NT2/D1 (cell line): ENCODE data around the gene SYK.
A peak's percentile ranks its signal among the peaks of the same experiment; 100 is the strongest.

ENCODE experiments used
- DNase-seq: peaks from one replicate; pipeline ENCODE4 v3.0.0-alpha.2; 2011; ENCODE audit warnings: low read depth, low spot score
- H3K27me3 ChIP-seq: 2 replicates; pipeline ENCODE4 v1.6.0; 2011; ENCODE audit warnings: mild to moderate bottlenecking; ENCODE audit not compliant: insufficient read length, insufficient read depth
- H3K36me3 ChIP-seq: 2 replicates; pipeline ENCODE4 v1.6.1; 2011; ENCODE audit warnings: mild to moderate bottlenecking, low read length, mixed read lengths; ENCODE audit not compliant: insufficient read depth, insufficient read length
- H3K4me1 ChIP-seq: 2 replicates; pipeline ENCODE4 v1.5.1; 2011; ENCODE audit not compliant: insufficient read depth, insufficient read length
- H3K4me3 ChIP-seq: 2 replicates; pipeline ENCODE4 v1.5.1; 2011; ENCODE audit warnings: low read depth; ENCODE audit not compliant: insufficient read length
- H3K9ac ChIP-seq: 2 replicates; pipeline ENCODE4 v1.6.0; 2011; ENCODE audit warnings: low read depth; ENCODE audit not compliant: insufficient read length
- H3K9me3 ChIP-seq: 2 replicates; pipeline ENCODE4 v1.5.1; 2011; ENCODE audit warnings: mild to moderate bottlenecking, low read length; ENCODE audit not compliant: insufficient read depth
- SUZ12 ChIP-seq: IDR thresholded peaks from 2 replicates; pipeline ENCODE4 v1.6.1; 2011; ENCODE audit not compliant: insufficient read length, insufficient read depth; ENCODE audit errors: extremely low read depth
- YY1 ChIP-seq: IDR thresholded peaks from 2 replicates; pipeline ENCODE4 v1.6.1; 2011; ENCODE audit not compliant: insufficient read length, insufficient read depth
- ZNF274 ChIP-seq: IDR thresholded peaks from 2 replicates; pipeline ENCODE4 v1.6.1; 2011; ENCODE audit warnings: mild to moderate bottlenecking, low read depth, low read length

The SYK gene

DNA sequence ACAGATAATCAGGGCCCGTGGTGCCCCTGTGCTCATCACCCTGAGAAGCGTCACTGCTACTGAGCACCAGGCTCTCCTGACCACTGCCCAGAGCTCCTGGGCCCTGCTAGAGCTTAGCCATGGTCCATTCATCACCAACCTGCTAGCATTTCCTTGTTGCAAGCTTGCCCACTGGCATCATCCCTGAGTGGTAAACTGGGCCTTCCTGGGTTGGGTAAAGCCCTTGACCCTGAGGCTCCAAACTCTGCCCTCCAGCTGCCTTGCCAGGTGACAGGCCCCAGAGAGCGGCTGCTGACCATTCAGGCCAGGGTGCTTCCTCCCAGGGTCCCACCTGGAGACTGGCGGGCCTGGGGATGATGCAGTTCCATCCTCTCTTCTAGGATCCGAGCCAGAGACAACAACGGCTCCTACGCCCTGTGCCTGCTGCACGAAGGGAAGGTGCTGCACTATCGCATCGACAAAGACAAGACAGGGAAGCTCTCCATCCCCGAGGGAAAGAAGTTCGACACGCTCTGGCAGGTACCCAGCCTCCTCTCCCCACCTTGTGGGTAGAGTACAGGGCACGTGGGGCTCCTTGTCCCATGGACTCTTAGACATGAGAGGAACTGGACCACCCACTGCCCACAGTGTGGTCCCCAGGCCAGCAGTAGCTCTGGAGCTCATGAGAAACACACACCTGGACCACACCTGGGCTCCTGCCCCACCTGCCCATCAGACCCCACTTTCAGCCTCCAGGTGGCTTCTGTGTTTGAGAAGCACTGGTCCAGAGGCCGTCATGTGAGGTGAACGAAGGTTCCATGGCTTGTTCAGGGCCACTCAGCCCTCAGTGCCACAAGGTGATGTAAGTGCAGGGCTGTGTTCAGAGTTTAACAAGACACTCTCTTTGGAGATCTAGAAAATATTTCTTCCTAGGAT, 60.5 kb downstream of the SYK start:
- H3K9me3 ChIP-seq = no peaks in the 10 kb centered on the region
- no peaks in the 10 kb centered on the region for H3K4me1 ChIP-seq
- no peak for TF ChIP-seq SUZ12
- no peak for TF ChIP-seq ZNF274
- TF ChIP-seq YY1 = no peak
- no peaks in the 10 kb centered on the region for H3K27me3 ChIP-seq
- DNase-seq = no peak
- H3K9ac ChIP-seq = no peak overlapping the region
- H3K36me3 ChIP-seq = no peaks in the 10 kb centered on the region
- H3K4me3 ChIP-seq = no peak overlapping the region

DNA sequence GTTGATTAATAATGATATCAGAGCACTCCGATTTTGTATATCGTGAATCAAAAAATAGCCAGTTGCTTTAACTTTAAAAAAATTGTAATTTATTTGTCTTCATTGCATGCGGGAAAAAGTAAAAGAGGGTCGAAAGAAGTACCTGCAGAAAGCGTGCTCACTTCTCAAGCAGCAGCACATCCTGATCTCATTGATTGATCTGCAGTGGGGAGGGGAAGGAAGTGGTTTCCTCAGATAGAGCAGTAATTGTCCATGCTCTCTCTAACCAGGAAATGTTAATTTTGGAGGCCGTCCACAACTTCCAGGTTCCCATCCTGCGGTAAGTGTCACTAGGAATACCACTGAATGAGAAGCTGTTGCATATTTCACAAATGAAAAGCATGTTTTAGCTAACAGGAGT, 63.2 kb downstream of the SYK start:
- H3K9ac ChIP-seq = no peak overlapping the region
- no peaks in the 10 kb centered on the region for H3K36me3 ChIP-seq
- H3K9me3 ChIP-seq = no peaks in the 10 kb centered on the region
- H3K4me3 ChIP-seq = no peak overlapping the region
- no peak for DNase-seq
- TF ChIP-seq YY1 (no peak), ZNF274 (no peak), SUZ12 (no peak)
- no peaks in the 10 kb centered on the region for H3K4me1 ChIP-seq
- H3K27me3 ChIP-seq = no peaks in the 10 kb centered on the region

DNA sequence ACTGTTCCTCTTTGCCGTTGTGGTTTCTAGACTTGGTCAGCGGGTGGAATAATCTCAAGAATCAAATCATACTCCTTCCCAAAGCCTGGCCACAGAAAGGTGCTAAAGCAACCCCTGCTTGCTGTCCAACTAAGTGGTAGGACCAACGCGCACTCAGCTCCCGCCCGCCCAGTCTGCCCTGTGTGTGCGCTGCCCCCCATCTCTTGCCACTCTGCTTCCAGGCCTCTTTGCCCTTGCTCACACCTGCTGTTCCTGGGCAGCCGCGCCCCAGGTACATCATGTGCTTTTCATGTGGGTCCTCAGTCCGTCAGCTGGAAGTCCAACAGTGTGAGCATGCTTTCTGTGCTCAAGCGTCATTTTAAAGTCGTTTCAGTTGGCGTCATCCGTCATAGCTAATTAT, 65.5 kb downstream of the SYK start:
- TF ChIP-seq ZNF274 = no peak
- TF ChIP-seq YY1 = no peak
- TF ChIP-seq SUZ12 = no peak
- Histone ChIP-seq H3K4me3 (no peak overlapping the region), H3K27me3 (no peaks in the 10 kb centered on the region), H3K36me3 (no peaks in the 10 kb centered on the region), H3K9me3 (no peaks in the 10 kb centered on the region), H3K4me1 (no peaks in the 10 kb centered on the region), H3K9ac (no peak overlapping the region)
- no peak for DNase-seq

DNA sequence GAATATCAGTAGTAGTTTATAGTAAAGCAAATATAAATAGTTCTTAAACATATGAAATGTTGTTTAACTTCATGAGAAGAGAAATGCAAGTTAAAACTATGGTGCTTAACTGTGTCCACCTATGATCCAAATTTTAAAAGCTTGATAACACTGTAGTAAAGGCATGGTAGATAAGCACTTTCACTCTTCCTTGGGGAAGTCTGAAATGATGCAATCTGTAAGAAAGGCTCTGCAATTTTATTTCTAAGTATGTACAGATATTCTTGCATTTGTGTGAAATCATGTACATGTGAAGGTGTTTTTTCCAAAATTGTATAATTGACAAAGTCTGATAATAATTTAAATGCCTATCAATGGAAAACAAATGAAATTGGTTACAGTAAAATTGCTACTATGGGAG, 66.9 kb downstream of the SYK start:
- no peaks in the 10 kb centered on the region for H3K27me3 ChIP-seq
- H3K9me3 ChIP-seq = no peaks in the 10 kb centered on the region
- H3K9ac ChIP-seq = no peak overlapping the region
- no peak for DNase-seq
- TF ChIP-seq YY1 = no peak
- TF ChIP-seq ZNF274 = no peak
- no peak for TF ChIP-seq SUZ12
- no peaks in the 10 kb centered on the region for H3K4me1 ChIP-seq
- no peaks in the 10 kb centered on the region for H3K36me3 ChIP-seq
- H3K4me3 ChIP-seq = no peak overlapping the region

DNA sequence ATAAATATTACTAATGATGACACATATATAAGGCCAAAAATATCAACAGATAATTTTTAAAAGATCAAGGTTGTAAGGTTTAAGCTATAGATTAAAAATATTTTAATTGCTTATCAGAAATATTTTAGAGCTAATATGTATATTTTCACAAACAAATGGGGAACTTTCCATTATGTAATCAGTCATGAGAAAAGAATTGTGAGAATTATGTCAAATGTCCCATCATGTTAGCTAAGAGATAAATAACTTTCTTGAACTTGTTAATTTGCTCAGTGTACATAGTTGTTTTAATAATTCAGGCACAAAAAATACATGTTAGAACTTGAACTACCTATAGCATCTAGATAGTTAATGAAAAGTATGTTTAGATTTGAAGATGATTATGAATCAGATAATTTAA, 67.7 kb downstream of the SYK start:
- TF ChIP-seq SUZ12 (no peak), YY1 (no peak), ZNF274 (no peak)
- no peaks in the 10 kb centered on the region for H3K9me3 ChIP-seq
- H3K27me3 ChIP-seq = no peaks in the 10 kb centered on the region
- H3K4me3 ChIP-seq = no peak overlapping the region
- DNase-seq = no peak
- H3K36me3 ChIP-seq = no peaks in the 10 kb centered on the region
- H3K9ac ChIP-seq = no peak overlapping the region
- no peaks in the 10 kb centered on the region for H3K4me1 ChIP-seq

DNA sequence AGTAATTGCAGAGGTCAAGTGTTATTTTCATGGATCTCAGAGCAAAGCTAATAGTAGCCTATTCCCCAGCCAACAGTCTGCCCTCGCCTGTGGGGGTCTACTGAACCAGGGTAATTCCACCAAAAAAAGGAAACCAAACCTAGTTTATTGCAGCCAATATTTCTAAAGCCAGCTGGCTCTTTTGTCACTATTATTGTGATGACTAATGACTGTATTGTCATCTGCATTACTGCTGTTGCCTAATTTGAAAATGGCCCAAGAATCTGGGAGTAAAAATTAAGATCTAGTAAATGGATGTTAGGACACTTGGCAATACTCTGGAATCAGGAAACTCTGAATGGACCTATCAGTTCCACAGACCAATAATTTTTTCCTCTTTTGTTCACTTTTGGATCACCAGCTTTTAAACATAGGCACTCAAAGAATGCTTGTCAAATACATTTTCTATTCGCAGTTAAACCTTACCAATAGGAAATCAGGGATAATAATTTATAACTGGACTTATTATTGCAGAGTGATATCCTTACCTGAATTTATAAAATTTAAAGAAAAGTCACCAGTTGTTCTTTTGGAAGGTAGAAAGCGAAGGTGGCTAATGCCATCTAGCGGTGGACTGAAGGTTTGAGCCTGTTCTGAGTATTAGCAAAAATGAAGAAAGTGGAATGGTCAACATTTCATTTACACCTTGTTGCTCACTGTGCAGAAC, 69.2 kb downstream of the SYK start:
- TF ChIP-seq YY1 = no peak
- no peak for TF ChIP-seq SUZ12
- TF ChIP-seq ZNF274 = no peak
- no peaks in the 10 kb centered on the region for H3K27me3 ChIP-seq
- H3K9ac ChIP-seq = no peak overlapping the region
- no peaks in the 10 kb centered on the region for H3K4me1 ChIP-seq
- DNase-seq = peak; percentile 27
- no peak overlapping the region for H3K4me3 ChIP-seq
- H3K36me3 ChIP-seq = no peaks in the 10 kb centered on the region
- no peaks in the 10 kb centered on the region for H3K9me3 ChIP-seq

DNA sequence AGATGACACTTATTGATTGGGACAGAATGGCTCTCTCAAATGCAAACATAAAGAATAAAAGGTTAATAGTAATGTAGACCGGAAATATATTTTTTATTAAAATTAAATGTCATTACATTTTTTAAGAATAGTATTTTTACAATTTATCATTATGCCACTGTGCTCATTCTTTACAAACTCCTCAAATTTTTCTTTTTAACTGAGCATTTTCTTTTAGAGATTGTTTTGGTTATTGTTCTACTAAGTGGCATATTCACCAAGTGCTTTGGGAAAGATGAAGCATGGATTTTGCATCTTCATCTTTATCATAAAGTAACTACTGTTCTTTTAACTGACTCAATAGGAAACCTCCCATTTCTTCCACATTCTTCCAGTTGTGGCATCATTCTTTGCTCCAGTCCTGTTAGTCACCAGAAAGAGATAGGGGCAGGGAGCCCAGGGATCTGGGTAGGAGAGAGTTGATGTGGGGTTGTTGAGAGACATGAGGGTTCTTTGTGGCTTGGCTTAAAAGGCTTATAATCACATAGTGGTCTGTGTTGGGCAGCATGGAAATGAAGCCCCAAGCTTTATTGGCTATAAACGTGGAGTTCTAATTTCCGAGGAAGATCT, 69.8 kb downstream of the SYK start:
- Histone ChIP-seq H3K36me3 (no peaks in the 10 kb centered on the region), H3K4me3 (no peak overlapping the region), H3K4me1 (no peaks in the 10 kb centered on the region), H3K9me3 (no peaks in the 10 kb centered on the region), H3K9ac (no peak overlapping the region), H3K27me3 (no peaks in the 10 kb centered on the region)
- DNase-seq = no peak
- TF ChIP-seq YY1 (no peak), ZNF274 (no peak), SUZ12 (no peak)
